ENCODE measurements around the gene DCBLD2. TPM values are rescaled to one million over a fixed set of nuclear protein-coding genes. Genes with fewer than 3 reads are reported as not detected.

The DCBLD2 gene
- total RNA-seq, 1 experiment from 2014 or later: 265 TPM

GRCh38 chr3:98814817-98815420 lies 86.6 kb downstream of the DCBLD2 start:
- no peaks in the 10 kb centered on the region for H3K9me3 ChIP-seq (ENCODE audit: low read length)
- intact Hi-C loops (cut with micrococcal nuclease): loop anchor here (10.0 kb wide), 1 partner anchor 360 kb away; no protein-coding TSS in a partner anchor
- no peaks in the 10 kb centered on the region for H3K27me3 ChIP-seq (ENCODE audit: low read length)
- ATAC-seq: peak; percentile 84
- peaks cover 27% of the 10 kb centered on the region for H3F3A ChIP-seq (ENCODE audit: low read length, unreplicated experiment)
- 0 out of 2 replicates have a peak overlapping the region, but pooled peaks have one; percentile 1 for H3K9ac ChIP-seq (ENCODE audit: low read length)
- no peak overlapping the region for H2AFZ ChIP-seq (ENCODE audit: low read length)
- peak; percentile 78 for DNase-seq
- peaks cover 31% of the 10 kb centered on the region for H3K4me1 ChIP-seq (ENCODE audit: insufficient read depth, low read length)
- H3K36me3 ChIP-seq (ENCODE audit: low read depth, low read length): peaks cover 84% of the 10 kb centered on the region
- POLR2A ChIA-PET (ENCODE audit: unreplicated experiment): interaction anchor here (0.6 kb wide), 1 partner anchor 163 kb away, joined by 9 read pairs; no protein-coding TSS in a partner anchor
- H3K4me3 ChIP-seq (ENCODE audit: low read length): 0 out of 2 replicates have a peak overlapping the region, but pooled peaks have one; percentile 1
- peaks cover 3% of the 10 kb centered on the region; the same call in 1 of the 2 replicates for H4K20me1 ChIP-seq (ENCODE audit: low read length)
- 0 out of 2 replicates have a peak, but pooled peaks cover 18% of the 10 kb centered on the region for H3K79me2 ChIP-seq (ENCODE audit: low read length)
- peak overlapping the region; percentile 32 for H3K4me2 ChIP-seq (ENCODE audit: low read length)
- no peaks in the 10 kb centered on the region for H3K9me2 ChIP-seq (replicated peaks; ENCODE audit: low read length)
- TF ChIP-seq CTCF (conservative IDR thresholded peaks at IDR 0.05; ENCODE audit: low read depth, low read length) (no peak), EZH2 (IDR thresholded peaks at IDR 0.05; ENCODE audit: low read length, unreplicated experiment) (no peak), EZH2phosphoT487 (IDR thresholded peaks at IDR 0.05; ENCODE audit: borderline replicate concordance, low read length) (no peak)
- CTCF ChIA-PET: interaction anchor here (0.6 to 1.3 kb wide), 3 partner anchors 100 to 302 kb away, joined by 3 to 4 read pairs (median 4); no protein-coding TSS in a partner anchor
- no TSS peak for BruUV-seq (replicated peaks)
- H3K27ac ChIP-seq (ENCODE audit: low read length): peak overlapping the region; percentile 47

GRCh38 chr3:98812851-98813374 lies 88.6 kb downstream of the DCBLD2 start:
- no peak overlapping the region for H3K27ac ChIP-seq (ENCODE audit: low read length)
- intact Hi-C loops (cut with micrococcal nuclease): loop anchor here (1.0 to 10.0 kb wide), 2 partner anchors 211 to 362 kb away; no protein-coding TSS in a partner anchor
- H3F3A ChIP-seq (ENCODE audit: low read length, unreplicated experiment): peaks cover 16% of the 10 kb centered on the region
- H2AFZ ChIP-seq (ENCODE audit: low read length): no peak overlapping the region
- DNase-seq: peak; percentile 55
- peaks cover 39% of the 10 kb centered on the region for H3K4me1 ChIP-seq (ENCODE audit: insufficient read depth, low read length)
- no peak overlapping the region for H3K4me3 ChIP-seq (ENCODE audit: low read length)
- POLR2A ChIA-PET (ENCODE audit: unreplicated experiment): interaction anchor here (0.6 kb wide), 1 partner anchor 168 kb away, joined by 5 read pairs; no protein-coding TSS in a partner anchor
- ATAC-seq: peak; percentile 37; the same call in 1 of the 2 replicates
- BruUV-seq (replicated peaks): no TSS peak
- H3K79me2 ChIP-seq (ENCODE audit: low read length): 0 out of 2 replicates have a peak, but pooled peaks cover 19% of the 10 kb centered on the region
- CTCF ChIA-PET: no interaction called here
- TF ChIP-seq EZH2 (IDR thresholded peaks at IDR 0.05; ENCODE audit: low read length, unreplicated experiment) (no peak), CTCF (conservative IDR thresholded peaks at IDR 0.05; ENCODE audit: low read depth, low read length) (peak; percentile 67)
- H3K9ac ChIP-seq (ENCODE audit: low read length): no peak overlapping the region
- H3K36me3 ChIP-seq (ENCODE audit: low read depth, low read length): peaks cover 83% of the 10 kb centered on the region
- no peaks in the 10 kb centered on the region for H3K9me3 ChIP-seq (ENCODE audit: low read length)
- H4K20me1 ChIP-seq (ENCODE audit: low read length): peaks cover 7% of the 10 kb centered on the region; the same call in 1 of the 2 replicates
- no peak overlapping the region for H3K4me2 ChIP-seq (ENCODE audit: low read length)
- no peaks in the 10 kb centered on the region for H3K27me3 ChIP-seq (ENCODE audit: low read length)
- no peaks in the 10 kb centered on the region for H3K9me2 ChIP-seq (replicated peaks; ENCODE audit: low read length)
